HFFc6 (cell line): ENCODE data around the gene RECK. TPM values are rescaled to one million over a fixed set of nuclear protein-coding genes. Genes with fewer than 3 reads are reported as not detected.
A peak's percentile ranks its signal among the peaks of the same experiment; 100 is the strongest.

ENCODE experiments used
- DNase-seq: peaks from one replicate; pipeline ENCODE4 v3.0.0-alpha.2; 2018
- H3K27ac Mint-ChIP-seq: 2 replicates; pipeline ENCODE4 v1.8.0; 2020; ENCODE audit warnings: mild to moderate bottlenecking, mixed read lengths
- H3K27me3 Mint-ChIP-seq: 2 replicates; pipeline ENCODE4 v1.8.0; 2021; ENCODE audit warnings: mild to moderate bottlenecking, moderate library complexity, mixed read lengths; ENCODE audit not compliant: insufficient read depth
- H3K36me3 Mint-ChIP-seq: 2 replicates; pipeline ENCODE4 v1.8.0; 2021; ENCODE audit warnings: low read depth, mixed read lengths
- H3K4me1 Mint-ChIP-seq: 2 replicates; pipeline ENCODE4 v1.8.0; 2020; ENCODE audit warnings: low read depth, mixed read lengths
- H3K4me3 Mint-ChIP-seq: 2 replicates; pipeline ENCODE4 v1.8.0; 2020; ENCODE audit warnings: mild to moderate bottlenecking, moderate library complexity, mixed read lengths
- H3K9me3 Mint-ChIP-seq: 2 replicates; pipeline ENCODE4 v1.8.0; 2020; ENCODE audit warnings: mild to moderate bottlenecking, mixed read lengths
- total RNA-seq, 6 experiments: library from RNA; stranded (reverse); fragmentation: NEBNext Ultra II Directional; extraction: Animal tissue kit (Norgen Biotek cat#: 25700); gene quantifications; 2 replicates in 1 of 6; 3 replicates in 5 of 6; pipeline ENCODE4 v1.2.3, GENCODE V29; 2021
- TF ChIP-seq, protein P1 (sequence below): fragments of 200-600 bp; sonication (generic); IDR thresholded peaks from 2 replicates; pipeline ENCODE4 v1.5.0; 2021; ENCODE audit warnings: antibody characterized with exemption, mild to moderate bottlenecking

The RECK gene
- total RNA-seq, 6 experiments from 2014 or later, result 149 to 182 (median 173) TPM

DNA sequence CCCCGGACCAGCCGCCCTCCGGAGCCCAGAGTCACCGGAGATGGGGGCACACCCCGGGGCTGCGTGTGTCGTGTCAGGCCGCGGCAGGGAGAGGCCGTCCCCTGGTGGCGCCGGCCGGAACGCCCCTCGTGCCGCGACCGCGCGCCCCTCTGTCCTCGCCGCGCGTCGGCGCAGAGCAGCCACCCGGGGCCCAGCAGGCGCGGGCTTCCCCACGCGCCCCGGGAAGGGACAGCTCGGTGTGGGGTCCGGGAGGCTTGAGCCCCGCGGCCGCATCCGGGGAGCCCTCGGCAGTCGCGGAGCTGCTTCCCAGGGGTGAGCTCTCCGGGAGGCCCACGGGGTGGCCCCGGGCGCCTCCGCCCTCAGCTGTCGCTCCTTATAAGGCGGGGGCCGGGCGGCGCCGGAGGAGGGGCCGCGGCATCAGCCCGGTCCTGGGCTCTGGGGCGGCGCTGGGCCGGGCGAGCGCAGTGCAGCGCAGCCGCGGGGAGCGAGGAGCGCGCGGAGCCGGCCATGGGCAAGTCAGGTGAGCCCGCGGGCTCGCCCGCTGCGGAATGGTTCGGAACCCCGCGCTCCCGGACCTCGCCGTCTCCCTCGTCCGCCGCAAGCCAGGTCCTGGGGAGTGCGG is 99.7 kb downstream of the RECK start, which contains the start of gene GLIPR2:
GLIPR2 (plus strand) TSS at position 462 of the 622 bp plus-strand sequence; CDS start at position 508, 46 bp downstream.
- H3K27me3 Mint-ChIP-seq, result peaks cover 6% of the 10 kb centered on the region
- H3K27ac Mint-ChIP-seq, result peak within 1 kb of the TSS; percentile 58
- TF ChIP-seq, protein P1, sequence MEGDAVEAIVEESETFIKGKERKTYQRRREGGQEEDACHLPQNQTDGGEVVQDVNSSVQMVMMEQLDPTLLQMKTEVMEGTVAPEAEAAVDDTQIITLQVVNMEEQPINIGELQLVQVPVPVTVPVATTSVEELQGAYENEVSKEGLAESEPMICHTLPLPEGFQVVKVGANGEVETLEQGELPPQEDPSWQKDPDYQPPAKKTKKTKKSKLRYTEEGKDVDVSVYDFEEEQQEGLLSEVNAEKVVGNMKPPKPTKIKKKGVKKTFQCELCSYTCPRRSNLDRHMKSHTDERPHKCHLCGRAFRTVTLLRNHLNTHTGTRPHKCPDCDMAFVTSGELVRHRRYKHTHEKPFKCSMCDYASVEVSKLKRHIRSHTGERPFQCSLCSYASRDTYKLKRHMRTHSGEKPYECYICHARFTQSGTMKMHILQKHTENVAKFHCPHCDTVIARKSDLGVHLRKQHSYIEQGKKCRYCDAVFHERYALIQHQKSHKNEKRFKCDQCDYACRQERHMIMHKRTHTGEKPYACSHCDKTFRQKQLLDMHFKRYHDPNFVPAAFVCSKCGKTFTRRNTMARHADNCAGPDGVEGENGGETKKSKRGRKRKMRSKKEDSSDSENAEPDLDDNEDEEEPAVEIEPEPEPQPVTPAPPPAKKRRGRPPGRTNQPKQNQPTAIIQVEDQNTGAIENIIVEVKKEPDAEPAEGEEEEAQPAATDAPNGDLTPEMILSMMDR, result peak; percentile 72
- DNase-seq, result peak; percentile 37
- no peaks in the 10 kb centered on the region for H3K36me3 Mint-ChIP-seq
- H3K9me3 Mint-ChIP-seq, result no peaks in the 10 kb centered on the region
- peak within 1 kb of the TSS; percentile 92 for H3K4me3 Mint-ChIP-seq
- H3K4me1 Mint-ChIP-seq, result peaks cover 33% of the 10 kb centered on the region

DNA sequence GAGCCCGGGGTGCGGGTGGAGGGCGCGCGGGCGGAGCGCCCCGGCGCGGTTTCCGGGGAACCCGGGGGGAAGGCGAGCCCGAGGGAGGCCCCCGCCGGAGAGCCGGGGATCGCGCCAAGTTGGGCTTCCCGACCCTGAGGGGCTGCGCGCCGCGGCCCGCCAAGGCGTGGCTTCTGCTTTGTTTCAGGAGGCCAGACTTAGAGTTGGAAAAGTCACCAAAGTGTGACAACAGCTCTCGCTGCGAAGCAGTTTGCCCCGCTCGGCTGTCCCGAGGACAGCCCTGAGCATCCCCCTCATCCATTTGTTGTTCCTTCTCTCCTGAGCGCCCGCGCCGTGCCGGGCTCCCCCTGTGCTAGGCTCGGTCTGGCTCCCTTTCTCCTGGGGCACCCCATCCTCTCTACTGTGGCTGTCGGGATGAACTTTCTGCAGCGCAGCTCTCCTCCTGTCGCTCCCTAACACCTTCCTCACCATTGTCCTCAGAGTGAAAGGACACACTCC is 100.2 kb downstream of the RECK start:
- peak overlapping the region; percentile 58 for H3K27ac Mint-ChIP-seq
- TF ChIP-seq, protein P1, result no peak
- no peak for DNase-seq
- H3K36me3 Mint-ChIP-seq, result no peaks in the 10 kb centered on the region
- peak overlapping the region; percentile 92 for H3K4me3 Mint-ChIP-seq
- peaks cover 35% of the 10 kb centered on the region for H3K4me1 Mint-ChIP-seq
- no peaks in the 10 kb centered on the region for H3K9me3 Mint-ChIP-seq
- peaks cover 6% of the 10 kb centered on the region for H3K27me3 Mint-ChIP-seq

DNA sequence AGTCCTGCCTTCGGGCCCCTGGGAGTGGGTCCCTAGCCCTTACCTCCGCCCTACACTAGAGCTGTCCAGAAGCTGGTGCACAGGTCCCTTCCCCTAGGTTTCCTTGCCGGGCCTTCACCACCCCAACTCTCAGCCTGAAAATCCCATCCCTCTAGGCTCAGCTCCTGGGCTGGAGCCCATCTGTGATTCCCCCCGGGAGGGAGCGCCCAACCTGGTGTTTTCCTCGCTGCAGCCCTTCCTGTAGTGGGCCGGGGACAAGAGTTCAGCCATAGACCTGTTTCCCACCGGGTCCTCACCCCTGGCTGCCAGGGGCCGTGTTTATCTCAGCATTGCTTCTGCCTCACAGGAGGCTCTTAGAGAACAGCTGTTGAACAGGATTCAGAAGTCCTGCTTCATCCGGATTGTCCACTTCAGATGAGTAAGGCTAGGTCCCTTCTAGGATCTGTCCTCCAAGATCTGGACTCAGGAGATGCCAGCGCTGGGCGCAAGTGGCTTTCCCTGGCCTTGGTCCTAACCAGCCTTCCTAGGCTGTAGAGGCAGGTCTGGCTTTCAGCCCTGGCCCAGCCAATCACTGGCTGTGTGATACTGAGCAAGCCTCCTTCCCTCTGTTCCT is 100.8 kb downstream of the RECK start:
- H3K36me3 Mint-ChIP-seq, result no peaks in the 10 kb centered on the region
- peak; percentile 13 for DNase-seq
- peaks cover 6% of the 10 kb centered on the region for H3K27me3 Mint-ChIP-seq
- H3K4me3 Mint-ChIP-seq, result peak overlapping the region; percentile 92
- peak overlapping the region; percentile 58 for H3K27ac Mint-ChIP-seq
- peaks cover 29% of the 10 kb centered on the region for H3K4me1 Mint-ChIP-seq
- no peaks in the 10 kb centered on the region for H3K9me3 Mint-ChIP-seq
- TF ChIP-seq, protein P1, result no peak

DNA sequence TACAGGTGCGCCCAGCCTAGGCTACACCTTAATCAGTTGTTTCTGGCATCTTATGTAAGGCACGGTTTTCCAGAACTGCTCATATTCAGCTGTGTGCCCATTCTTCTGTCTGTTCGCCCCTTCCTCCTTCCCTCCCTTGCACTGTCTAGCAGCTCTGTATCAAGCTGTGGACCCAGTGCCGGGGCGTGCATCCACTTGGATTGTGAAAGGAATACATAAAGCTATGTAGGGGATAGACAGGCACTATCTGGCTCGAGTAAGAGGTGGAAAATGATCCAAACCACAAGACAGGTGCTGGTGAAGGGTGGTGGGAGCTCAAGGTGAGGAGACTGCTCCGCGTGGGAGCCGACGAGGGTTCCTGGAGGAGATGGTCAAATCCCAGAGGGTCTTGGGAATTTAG is 101.8 kb downstream of the RECK start:
- H3K4me1 Mint-ChIP-seq, result peaks cover 29% of the 10 kb centered on the region
- H3K36me3 Mint-ChIP-seq, result no peaks in the 10 kb centered on the region
- H3K27ac Mint-ChIP-seq, result no peak overlapping the region
- H3K27me3 Mint-ChIP-seq, result peaks cover 6% of the 10 kb centered on the region
- TF ChIP-seq, protein P1, result no peak
- H3K9me3 Mint-ChIP-seq, result no peaks in the 10 kb centered on the region
- H3K4me3 Mint-ChIP-seq, result no peak overlapping the region
- no peak for DNase-seq

DNA sequence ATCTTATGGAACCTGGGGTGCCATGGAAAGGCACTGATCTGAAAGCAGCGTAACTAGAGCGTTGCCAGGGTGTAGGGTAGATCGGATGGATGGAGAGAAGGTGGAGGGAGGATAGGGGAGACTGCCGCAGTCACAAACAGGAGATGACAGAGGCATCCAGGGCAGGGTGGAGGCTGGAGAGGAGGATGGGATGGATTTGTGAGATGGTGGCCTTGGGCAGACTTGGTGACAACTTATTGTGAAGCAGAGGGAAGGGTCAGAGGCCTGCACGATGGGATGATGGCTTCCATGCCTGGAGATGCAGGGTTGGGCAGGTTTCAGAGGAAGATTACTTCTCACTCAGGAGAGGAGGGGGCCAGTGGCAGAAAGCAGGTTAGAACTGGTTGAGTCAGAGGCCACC is 102.2 kb downstream of the RECK start:
- Mint-ChIP-seq H3K9me3 (no peaks in the 10 kb centered on the region), H3K4me3 (no peak overlapping the region), H3K27ac (no peak overlapping the region), H3K27me3 (peaks cover 7% of the 10 kb centered on the region), H3K4me1 (peaks cover 29% of the 10 kb centered on the region), H3K36me3 (no peaks in the 10 kb centered on the region)
- DNase-seq, result no peak
- TF ChIP-seq, protein P1, result no peak
